ENCODE measurements around the gene TRIM9. TPM values are rescaled to one million over a fixed set of nuclear protein-coding genes. Genes with fewer than 3 reads are reported as not detected.
"Not testable (repeated sequence)": the region's sequence is repeated elsewhere in the genome, so short reads cannot be mapped to it uniquely, and the experiment has no call there.

TRIM9 gene
- total RNA-seq, 1 donor from 2014 or later: 0.07 TPM

DNA sequence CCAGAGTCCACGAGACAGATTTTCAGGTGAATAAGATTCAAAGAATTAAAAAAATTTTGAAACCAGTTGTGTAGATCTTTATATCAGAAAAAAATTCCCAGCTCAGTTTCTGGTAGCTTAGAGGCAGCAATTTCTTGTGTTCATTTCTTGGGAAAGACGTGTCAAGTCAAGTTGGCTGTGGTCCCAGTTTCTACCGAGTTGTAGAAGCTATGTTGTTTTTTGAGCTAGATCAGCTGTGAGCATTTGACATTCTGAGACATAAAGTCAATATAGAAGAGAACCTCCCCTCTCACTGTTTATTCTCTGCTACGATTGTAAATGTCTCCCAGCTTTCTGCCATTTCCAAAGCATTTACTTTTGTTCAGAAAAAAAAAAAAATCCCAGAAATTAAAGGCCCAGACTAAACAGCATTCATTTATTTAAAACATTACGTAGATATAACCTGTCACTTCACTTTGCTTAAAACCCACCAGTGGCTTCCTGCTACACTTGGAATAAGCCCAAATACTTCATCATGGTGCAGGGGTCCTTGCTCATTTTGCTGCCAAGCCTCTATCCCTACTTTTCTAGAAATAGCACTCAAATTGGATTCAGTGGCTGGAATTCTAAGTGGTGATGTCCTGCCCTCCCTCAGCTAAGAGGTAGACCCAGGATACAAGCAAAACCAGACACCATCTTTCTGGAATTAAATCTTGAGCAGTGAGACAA is 130.1 kb downstream of the TRIM9 start:
- peak; percentile 83 for DNase-seq (ENCODE audit: low read depth, low spot score)

DNA sequence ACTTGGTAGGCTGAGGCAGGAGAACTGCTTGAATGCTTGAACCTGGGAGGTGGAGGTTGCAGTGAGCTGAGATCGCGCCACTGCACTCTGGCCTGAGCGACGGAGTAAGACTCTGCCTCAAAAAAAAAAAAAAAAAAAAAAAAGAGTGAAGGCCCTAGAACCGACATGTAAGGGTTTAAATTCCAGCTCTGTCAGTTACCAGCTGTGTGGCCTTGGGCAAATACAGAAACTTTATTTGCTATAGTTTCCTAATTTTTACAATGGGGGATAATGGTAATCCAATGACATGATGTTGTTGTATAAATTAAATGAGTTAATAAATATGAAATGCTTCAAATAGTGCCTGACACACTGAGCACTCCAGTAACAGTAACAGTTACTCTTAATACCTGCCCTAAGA is 131.0 kb downstream of the TRIM9 start:
- DNase-seq (ENCODE audit: low read depth, low spot score): no peak

DNA sequence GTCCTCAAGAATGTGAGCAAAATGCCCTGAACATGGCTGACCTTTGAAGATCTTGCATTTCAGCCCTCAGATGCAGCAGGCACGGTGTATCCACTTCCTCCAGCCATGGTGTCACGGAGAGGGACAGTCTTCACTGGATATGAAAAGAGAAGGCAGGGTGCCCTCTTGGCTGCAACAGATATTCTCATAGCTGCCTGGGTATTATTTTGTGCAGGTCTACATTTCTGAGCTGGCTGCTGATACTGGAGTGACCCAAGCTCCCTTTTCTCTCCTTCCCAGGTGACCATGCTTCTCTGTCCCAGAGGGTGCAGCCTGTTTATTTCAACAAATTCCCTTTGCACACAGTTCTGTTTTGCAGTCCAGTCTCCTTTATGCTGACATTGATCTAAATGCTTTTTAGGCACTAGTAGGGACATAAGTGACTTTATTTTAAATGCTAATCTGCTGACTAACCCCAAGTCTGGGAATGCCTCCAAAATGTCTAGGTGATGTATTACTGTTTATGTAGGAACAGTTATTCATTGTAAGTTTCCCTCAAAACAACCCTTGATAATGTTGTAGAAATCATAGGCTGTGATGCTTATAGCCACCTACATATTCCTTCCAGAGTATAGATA is 133.2 kb downstream of the TRIM9 start:
- peak; percentile 76 for DNase-seq (ENCODE audit: low read depth, low spot score)

DNA sequence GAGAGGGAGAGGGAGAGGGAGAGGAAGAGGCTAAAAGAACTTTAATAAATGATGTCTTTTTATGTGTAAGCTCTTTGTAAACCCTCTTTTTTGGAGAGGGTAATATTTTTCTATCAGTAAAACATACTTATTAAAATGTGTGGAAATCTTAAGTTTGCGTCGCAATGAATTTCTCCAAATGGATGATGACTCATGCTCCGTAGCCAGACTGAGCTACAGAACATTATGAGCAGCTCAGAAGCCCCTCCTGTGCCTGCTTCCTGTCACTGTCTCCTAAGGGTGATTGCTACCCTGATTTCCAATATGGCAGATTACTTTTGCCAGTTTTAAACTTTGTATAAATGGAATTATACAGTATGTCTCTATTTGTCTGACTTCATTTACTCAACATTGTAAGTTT is 137.6 kb downstream of the TRIM9 start:
- DNase-seq (ENCODE audit: low read depth, low spot score): no peak

DNA sequence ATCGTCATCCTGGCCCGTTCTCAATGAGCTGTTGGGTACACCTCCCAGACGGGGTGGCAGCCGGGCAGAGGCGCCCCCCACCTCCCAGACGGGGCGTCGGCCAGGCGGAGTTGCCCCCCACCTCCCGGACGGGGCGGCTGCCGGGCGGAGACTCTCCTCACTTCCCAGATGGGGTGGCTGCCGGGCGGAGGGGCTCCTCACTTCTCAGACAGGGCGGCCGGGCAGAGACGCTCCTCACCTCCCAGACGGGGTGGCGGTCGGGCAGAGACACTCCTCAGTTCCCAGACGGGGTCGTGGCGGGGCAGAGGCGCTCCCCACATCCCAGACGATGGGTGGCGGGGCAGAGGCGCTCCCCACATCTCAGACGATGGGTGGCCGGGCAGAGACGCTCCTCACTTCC is 138.5 kb downstream of the TRIM9 start:
- DNase-seq (ENCODE audit: low read depth, low spot score): not testable (repeated sequence)

DNA sequence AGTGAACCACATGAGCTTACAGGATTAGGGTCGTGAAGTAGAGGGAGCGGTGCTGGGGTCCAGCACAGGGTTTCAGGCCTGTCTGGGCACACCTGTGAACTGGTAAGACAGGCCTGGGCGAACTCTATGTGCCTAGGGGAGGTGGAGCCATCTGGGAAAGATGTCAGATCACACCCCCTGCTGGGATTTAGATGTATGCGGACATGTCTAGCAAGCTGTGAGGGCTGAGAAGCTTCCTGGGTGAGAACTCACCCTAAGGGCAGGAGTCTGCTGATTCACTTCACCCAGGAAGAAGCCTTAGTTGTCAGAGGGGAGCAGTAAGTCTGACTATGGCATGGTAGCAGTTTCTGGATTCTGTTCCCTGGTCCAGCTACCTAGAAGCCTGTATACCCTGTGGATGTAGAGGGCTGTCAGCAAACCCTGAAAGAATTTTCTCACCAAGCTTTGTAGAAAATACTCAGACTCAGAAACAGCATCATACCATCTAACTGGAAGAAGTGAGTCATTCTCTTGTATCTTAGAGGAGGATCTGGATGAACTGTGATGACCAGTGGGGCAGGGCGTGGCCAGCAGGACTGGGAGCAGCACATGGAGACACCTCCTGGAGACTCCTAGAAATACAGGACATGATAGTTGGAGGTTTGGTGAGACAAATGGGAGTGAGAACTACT is 139.4 kb downstream of the TRIM9 start:
- peak; percentile 64 for DNase-seq (ENCODE audit: low read depth, low spot score)

DNA sequence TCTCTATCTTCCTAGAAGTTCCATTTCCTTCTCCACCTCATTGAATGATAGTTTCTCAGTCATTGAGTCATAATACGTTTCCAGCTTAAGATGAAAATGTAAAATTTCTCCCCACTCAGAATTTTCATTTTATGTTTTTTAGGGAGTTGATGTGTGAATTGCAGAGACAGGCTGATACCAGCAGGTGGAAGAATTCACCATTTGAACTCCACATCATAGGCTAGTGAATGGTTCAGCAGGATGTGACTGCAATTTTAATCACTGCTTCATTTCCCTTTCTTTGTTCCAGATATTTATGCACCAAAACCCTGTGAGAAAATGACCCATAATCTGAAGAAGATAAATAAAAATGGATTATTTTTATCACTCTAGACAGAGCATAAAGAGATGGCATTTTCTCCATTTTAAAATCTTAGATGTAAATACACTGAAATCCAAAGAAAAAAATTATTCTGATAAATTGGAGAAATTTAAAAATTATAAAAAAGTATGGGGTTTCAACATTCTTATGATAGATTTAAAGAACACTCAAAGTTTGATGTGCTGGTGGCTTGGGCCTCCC is 140.0 kb downstream of the TRIM9 start:
- DNase-seq (ENCODE audit: low read depth, low spot score): peak; percentile 61

DNA sequence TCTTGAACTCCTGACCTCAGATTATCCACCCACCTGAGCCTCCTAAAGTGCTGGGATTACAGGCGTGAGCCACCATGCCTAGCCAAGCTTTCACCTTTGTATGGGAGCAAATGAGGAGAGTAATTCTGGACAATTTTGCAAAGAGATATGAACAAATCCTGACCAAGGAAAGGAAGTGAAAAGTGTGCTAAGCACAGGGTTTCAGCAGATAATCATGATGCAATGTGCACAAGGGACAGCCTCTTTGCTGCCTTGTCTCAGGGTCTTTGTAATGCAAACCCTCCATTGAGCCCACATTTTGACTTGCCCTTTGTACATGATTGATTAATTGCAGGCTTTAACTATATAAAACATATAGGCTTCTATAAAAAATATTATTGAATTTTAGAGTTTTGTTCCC is 141.4 kb downstream of the TRIM9 start:
- no peak for DNase-seq (ENCODE audit: low read depth, low spot score)

DNA sequence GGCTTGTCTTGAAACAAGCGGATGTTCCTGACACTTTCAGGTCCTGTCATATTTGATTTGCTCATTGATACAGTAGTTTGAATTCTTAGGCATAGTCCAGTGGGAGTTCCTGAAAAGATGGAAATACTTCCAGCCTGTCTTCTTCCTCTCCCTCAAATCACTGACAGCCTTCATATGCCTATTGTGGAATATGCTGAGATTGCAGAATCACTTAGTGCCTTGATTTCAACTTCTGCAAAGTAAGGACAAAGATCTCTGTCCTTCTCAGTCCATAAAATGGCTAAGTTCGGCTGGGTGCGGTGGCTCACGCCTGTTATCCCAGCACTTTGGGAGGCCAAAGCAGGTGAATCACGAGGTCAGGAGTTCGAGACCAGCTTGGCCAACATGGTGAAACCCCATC is 143.9 kb downstream of the TRIM9 start:
- no peak for DNase-seq (ENCODE audit: low read depth, low spot score)

DNA sequence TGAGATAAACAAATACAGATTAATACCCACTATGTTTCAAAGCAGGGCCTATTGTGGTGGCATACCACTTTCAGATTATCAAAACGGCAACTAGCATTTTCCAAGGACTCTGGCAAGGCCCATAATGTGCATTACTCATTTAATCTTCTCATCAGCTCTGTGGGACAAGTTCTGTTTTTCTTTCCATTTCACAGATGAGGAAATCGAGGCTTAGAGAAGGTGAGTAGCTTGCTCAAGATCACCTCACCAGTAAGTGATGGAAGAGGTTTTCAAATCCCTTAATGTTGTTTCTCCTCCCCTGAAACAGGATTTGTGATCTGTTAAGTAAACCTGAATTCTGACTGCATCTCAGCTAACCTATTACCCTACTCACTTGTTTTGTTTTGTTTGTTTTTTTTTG is 146.7 kb downstream of the TRIM9 start:
- no peak for DNase-seq (ENCODE audit: low read depth, low spot score)

DNA sequence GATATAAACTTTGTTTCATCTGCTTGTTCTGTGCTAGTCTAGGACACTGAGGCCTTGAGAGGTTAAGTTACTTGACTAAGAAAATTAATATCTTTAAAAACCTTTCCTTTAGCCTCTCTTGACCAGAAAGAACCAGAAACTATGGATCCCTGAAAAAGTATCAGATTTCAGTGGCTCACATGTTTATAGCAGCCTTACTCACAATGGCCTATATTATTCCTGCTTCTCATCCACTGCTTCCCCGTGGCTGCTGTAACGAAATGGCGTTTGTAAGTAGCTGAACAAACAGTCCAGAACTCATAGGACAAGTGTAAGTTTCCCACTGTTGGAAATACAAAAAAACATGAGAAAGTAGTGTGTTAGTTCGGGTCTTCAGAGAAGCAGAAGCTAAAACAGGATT is 147.5 kb downstream of the TRIM9 start:
- no peak for DNase-seq (ENCODE audit: low read depth, low spot score)

DNA sequence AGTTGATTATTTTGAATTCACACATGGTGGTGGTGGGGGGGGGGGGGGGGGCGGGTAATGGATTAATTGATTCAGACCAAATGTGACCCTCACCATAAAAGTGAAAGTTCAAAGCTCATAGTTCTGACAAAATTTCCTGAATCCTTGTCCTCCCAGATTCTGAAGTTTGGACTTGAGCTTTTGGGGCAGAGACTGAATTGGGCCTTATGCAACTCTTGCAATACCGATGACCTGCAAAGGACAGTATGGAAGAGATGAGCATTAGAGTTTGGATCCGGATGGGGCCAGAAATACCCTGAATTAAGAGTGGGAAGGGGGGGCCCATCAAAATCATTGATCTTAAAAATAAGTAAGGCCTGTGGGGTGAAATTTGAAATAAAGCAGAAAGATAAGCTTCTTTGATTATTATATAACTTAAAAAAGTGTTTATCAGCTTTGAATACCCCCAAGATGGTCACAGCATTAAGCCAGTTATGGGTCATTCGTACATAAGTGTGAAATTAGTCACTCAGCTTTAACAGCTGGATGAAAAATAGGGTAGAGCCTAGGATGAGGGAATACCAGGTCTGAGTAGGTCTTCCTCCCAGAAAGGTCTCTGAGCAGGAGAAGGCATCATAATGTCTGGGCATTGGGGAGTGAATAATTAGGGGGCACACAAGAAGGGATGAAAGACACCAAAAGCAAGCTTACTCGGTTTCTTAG is 148.5 kb downstream of the TRIM9 start:
- no peak for DNase-seq (ENCODE audit: low read depth, low spot score)

DNA sequence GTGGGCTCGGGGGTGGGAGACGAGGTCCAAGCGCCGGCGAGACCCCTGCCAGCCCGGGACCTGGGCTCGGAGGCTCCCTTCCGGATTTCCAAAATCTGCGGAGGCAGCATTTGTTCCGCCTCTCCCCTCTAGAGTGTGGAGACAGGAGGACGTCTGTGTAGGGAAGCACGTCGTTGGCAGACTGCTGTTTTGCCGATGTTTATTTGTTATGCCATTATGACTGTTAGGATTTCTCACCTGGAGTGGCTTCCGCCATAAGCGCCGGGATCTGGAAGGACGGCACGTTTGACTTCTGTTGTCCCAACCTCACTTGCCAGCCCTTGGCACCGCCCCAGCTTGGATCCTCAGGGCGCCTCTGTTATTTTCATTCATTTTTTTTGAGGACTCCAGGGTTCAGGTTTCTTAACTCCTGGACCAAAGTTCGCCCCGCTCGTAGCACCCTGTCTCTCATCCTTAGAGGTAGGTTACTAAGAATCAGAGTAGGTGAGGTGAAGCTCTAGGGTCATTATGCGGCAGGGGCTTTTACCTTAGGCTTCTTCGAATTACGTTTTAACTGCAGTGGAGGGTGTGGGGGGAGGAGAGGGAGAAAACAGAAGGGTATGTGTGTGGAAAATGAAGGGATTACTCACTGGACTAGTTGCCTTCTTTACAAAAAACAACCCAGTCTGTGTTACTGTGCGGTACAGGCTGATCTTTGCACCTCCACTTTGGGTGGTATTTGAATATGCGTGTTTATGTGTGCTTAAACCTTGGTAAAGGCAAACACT is 150.1 kb downstream of the TRIM9 start:
- DNase-seq (ENCODE audit: low read depth, low spot score): no peak

DNA sequence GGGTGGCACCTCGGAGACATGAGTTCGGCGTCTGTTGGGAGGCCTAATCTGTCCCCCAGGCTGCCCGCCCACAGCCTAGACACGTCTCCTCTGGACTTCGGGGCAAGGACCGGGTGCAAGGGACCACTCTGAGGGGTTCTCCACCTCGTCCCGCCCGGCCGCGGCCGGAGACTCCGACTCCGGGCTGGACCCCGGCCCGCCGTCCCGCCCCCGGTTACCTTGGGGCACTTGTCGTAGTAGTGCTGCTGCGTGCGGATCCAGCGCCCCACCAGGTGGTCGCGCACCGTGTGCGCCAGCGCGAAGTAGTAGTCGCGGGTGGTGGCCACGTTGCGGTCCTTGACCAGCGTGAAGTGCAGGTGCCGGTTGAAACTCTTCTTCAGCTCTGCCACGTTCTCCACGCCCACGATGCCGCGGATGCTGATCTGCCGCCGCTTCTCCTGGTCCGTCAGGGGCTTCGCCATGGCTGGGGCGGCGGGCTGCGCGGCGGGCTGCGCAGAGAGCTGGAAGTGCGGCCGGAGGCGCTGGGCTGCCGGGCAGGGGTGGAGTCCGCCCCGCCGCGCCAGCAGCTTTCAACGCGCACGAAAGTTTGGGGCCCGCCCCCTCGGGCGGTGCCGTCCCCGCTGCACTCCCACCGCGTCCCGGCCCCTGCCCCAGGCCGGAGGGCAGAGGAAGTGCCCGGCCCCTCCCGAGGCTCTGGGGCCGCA is 150.8 kb downstream of the TRIM9 start, which contains the start of gene PYGL:
TSS of gene PYGL (minus strand) at position 541 of the 704 bp plus-strand sequence. CDS start at position 461, 80 bp downstream.
- no peak for DNase-seq (ENCODE audit: low read depth, low spot score)

DNA sequence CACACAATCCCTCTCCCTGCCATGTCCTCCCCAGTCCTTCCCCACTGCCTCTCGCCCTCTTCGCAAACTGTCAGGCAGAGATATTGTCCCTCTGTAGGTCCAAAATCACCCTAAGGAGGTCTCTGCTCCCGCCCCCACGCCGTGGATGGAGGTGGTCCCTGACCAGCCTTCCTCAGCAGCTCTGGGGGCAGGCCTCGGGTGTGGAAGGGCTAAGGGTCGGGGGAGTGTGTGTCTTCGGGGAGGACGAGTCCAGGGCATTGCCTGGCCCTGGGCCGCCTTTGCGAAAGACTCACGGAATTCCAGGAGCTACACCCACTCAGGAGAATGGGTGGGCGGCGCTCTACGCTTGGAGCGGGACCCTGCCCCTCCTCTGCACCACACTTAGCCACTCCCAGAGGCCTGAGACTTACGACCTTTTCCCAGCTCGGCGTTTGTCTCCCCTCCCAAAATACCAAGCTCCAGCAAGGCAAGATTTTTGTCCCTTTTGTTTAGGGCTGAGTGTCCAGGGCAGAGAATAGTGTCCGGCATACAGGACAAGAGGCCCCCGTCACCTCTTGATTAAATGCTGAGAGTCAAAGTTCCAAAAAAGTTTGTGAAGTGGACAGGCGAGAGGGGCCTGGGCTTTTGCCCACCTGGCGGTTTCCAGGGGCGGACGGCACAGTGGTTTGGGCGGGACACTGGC is 151.5 kb downstream of the TRIM9 start:
- no peak for DNase-seq (ENCODE audit: low read depth, low spot score)

DNA sequence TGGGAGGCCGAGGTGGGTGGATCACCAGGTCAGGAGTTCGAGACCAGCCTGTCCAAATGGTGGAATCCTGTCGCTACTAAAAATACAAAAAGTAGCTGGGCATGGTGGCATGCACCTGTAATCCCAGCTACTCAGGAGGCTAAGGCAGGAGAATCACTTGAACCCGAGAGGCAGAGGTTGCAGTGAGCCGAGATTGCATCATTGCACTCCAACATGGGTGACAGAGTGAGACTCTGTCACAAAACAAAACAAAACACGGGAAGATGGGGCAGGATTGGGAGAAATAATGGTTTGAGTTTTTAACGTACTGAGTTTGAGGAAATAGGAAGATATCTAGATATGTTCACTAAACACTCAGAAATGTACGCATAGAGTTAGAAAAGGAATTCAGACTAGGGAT is 153.3 kb downstream of the TRIM9 start:
- DNase-seq (ENCODE audit: low read depth, low spot score): not testable (repeated sequence)

DNA sequence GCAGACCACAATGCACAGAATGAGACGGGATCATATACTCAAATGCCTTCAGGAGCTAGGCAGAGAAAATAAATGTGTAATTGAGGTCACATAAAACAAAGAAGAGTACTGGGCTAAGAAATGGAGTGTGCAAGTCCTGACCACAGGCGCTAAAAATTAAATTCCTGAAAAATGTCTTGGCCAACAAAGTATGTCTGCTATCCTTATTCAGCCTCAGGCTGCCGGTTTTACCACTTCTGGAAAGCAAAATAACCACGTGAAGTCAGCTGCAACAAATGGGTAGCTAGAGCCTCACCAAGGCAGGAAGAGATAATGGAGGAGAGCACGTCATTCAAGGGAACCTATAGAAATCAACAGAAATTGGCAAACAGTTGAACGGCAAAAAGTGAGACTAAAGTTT is 153.8 kb downstream of the TRIM9 start:
- no peak for DNase-seq (ENCODE audit: low read depth, low spot score)

DNA sequence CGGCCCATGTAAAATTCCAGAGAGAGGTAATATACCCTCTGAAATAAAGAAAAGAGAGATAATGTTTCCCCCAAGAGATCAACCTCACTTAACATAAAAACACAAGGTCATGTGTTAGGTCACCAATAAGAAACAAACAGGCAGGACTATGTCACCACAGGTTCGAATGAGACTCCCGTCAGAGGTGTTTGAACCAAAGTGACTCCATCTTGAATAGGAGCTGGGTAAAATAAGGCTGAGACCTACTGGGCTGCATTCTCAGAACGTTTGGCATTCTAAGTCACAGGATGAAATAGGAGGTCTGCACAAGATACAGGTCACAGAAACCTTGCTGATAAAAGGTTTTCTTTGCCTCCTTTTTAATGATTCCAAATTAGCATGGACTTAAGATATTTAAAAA is 157.1 kb downstream of the TRIM9 start:
- no peak for DNase-seq (ENCODE audit: low read depth, low spot score)

DNA sequence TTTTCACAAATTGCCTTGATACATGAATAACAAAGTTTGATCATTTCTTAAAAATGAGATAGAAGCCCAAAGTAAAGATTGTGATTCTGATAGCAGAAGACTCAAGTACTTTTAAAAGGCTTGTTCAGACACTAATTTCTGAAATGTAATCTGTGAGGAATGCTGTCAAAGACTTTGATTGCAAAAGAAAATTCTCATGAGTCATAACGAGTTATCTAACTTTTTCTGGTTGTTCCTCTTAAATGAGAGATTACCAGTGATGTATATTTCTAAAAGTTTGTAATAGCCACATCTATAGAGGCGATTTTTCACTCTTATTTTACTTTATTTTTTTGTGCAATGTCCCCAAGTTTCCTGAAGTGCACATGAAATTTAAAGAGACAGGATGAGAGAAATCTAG is 157.6 kb downstream of the TRIM9 start:
- DNase-seq (ENCODE audit: low read depth, low spot score): no peak

DNA sequence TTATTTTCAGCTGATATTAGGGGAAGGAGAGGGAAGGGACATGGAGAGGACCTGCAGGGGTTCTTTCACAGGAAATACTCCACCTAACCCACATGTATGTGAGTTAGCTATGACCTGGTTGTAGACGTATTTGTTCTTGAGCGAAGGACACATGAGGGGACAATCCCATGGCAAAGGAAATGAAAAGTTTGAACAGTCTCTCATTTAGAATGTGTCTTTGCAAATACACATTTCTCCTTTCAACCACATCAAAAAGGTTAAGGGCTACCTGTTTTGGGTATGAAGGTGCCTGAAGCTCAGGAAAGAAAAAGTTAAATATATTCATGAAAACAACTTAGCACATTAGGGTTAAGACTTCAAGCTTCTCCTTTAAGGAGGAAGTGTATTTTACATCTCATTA is 158.0 kb downstream of the TRIM9 start:
- DNase-seq (ENCODE audit: low read depth, low spot score): no peak

Data from pulmonary artery endothelial cell (primary cell).